Stimulated activated CD8-positive, alpha-beta memory T cell treated with anti-CD3 and anti-CD28 coated beads, Interleukin-7, amount 100 ng/mL, for 1 hour (primary cell): Measurements from ENCODE around the gene NLRC3.
"Not testable (repeated sequence)": the region's sequence is repeated elsewhere in the genome, so short reads cannot be mapped to it uniquely, and the experiment has no call there.

Experiments used
- DNase-seq, 2 donors: peaks; one replicate each; pipeline ENCODE4 v3.0.0-alpha.2; 2020; ENCODE audit warnings: low read depth in 2 of 2

NLRC3 gene, protein sequence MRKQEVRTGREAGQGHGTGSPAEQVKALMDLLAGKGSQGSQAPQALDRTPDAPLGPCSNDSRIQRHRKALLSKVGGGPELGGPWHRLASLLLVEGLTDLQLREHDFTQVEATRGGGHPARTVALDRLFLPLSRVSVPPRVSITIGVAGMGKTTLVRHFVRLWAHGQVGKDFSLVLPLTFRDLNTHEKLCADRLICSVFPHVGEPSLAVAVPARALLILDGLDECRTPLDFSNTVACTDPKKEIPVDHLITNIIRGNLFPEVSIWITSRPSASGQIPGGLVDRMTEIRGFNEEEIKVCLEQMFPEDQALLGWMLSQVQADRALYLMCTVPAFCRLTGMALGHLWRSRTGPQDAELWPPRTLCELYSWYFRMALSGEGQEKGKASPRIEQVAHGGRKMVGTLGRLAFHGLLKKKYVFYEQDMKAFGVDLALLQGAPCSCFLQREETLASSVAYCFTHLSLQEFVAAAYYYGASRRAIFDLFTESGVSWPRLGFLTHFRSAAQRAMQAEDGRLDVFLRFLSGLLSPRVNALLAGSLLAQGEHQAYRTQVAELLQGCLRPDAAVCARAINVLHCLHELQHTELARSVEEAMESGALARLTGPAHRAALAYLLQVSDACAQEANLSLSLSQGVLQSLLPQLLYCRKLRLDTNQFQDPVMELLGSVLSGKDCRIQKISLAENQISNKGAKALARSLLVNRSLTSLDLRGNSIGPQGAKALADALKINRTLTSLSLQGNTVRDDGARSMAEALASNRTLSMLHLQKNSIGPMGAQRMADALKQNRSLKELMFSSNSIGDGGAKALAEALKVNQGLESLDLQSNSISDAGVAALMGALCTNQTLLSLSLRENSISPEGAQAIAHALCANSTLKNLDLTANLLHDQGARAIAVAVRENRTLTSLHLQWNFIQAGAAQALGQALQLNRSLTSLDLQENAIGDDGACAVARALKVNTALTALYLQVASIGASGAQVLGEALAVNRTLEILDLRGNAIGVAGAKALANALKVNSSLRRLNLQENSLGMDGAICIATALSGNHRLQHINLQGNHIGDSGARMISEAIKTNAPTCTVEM

DNA sequence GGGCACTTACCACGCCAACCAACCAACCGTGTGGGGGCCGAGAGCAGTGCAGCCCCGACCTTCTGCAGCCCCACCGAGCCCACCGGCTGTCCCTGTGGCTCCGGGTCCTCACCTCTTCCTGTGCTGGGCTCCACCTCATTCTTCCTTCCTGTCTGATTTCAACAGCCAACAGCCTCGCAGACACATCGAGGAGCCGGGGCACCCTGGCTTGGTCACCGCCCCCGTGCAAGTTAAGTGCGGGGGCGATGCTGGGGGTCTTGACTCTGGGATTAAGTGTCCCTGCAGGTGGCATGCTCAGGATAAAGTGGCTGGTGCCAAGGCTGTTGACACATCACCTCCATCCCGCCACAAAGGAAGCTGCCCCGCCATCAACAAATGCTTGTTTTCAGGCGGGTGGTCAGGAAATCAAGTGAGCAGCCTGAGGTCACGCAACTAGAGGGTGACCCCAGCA lies at the start of gene NLRC3:
Gene NLRC3 (minus strand): TSS at position 102 of the 451 bp plus-strand sequence. CDS start 12,367 bp downstream, outside the sequence.
- peak in 1 of 2 donors; percentile 7 for DNase-seq

DNA sequence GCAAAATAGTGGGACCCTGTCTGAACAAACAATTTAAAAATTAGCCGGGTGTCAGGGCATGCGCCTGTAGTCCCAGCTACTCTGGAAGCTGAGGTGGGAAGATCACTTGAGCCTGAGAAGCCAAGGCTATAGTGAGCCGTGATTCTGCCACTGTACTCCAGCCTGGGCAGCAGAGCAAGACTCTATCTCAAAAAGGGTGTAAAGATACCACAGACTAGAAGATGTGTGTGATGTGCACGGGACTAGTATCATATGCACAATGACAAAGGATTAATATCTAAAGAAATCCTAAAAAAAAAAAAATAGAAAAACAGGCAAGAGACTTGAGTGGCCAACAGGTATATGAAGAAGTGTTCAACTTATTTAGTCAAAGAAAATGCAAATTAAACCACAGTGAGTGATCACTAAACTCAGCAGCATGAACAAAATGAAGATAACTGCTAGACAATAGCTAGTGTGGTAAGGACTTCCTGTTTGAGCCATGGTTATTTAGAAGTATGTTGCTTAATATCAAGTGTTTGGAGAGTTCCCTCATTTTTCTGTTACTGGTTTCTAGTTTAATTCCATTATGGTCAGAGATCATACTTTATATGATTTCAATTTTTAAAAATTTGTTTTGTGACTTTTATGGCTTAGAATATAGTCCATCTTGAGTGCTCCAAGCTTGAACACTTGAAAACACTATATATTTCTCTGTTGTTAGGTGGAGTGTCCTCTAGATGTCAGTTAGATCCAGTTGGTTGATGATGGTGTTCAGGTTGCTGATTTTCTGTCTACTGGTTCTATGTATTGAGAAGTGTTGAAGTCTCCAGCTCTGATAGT lies 48.9 kb upstream of the NLRC3 start:
- DNase-seq = no peak

DNA sequence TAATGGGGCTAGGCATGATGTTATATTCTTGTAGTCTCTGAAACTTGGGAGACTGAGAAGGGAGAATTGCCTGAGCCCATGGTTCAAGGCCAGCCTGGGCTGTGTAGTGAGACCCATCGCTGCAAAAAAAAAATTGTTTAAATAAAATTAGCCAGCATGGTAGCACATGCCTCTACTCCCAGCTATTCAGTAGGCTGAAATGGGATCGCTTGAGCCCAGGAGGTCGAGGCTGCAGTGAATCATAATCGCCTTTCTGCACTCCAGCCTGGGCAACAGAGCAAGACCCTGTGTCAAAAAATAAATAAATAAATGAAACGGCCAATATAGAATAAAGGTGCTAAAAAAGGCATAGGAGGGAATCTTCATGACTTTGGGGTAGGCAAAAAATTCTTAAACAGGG lies 48.1 kb upstream of the NLRC3 start:
- DNase-seq = no peak

DNA sequence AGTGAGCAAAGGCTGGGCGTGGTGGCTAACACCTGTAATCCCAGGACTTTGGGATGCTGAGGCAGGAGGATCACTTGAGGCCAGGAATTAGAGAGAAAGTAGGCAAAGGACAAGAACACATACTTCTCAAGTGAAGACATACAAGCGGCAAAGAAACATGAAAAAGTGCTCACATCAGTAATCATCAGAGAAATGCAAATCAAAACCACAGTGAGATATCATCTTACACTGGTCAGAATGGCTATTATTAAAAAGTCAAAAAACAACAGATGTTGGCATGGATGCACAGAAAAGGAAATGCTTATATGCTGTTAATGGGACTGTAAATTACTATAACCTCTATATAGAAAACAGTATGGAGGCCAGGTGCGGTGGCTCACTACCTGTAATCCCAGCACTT lies 46.4 kb upstream of the NLRC3 start:
- no peak for DNase-seq

DNA sequence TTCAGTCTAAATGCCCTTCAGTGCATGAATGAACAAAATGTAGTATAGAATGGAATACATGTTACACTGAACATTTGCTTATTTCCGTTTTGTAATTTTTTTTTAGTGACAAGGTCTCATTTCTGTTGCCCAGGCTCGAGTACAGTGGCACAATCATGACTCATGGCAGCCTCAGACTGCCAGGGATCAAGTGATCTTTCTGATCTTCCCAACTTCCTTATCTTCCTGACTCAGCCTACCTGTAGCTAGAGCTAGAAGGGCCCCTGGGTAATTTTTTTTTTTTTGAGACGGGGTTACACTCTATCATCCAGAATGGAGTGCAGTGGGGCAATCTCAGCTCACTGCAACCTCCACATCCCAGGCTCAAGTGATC lies 41.6 kb upstream of the NLRC3 start:
- DNase-seq = no peak

DNA sequence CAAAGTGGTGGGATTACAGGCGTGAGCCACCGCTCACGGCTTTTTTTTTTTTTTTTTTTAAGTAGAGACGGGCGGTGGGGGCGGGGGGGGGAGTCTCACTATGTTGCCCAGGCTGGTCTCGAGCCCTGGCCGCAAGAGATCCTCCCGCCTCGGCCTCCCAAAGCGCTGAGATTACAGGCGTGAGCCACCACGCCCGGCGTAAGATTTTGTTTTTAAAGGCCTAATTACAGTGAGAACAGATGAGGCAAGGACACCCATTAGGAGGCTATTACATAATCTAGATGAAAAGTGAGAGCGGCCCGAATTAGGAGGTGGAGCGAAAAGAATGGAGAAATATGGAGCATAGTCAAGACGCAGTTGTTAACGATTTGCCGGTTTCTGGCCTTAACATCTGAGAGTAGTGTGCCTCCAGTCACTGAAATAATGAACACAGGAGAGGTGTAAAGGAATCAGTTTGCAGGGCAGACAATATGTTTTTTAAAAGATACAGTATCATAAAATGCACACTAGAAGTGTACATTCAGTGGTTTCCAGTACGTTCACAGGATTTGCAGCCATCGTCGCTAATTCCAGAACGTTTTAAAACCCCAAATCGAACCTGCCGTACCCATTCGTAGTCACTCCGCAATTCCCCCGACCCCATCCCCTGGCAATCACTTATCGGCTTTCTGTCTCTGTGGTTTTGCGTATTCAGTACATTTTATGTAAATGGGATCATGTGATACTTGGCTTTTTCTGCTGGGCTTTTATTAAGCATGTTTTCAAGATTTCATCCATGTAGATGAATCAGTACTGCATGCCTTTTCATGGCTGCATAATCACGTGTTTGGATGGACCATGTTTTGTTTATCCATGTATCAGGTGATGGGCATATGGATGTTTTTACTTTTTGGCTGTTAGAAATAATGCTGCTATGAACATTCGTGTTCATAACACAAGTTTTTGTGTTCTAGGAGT lies 35.6 kb upstream of the NLRC3 start:
- no peak for DNase-seq

DNA sequence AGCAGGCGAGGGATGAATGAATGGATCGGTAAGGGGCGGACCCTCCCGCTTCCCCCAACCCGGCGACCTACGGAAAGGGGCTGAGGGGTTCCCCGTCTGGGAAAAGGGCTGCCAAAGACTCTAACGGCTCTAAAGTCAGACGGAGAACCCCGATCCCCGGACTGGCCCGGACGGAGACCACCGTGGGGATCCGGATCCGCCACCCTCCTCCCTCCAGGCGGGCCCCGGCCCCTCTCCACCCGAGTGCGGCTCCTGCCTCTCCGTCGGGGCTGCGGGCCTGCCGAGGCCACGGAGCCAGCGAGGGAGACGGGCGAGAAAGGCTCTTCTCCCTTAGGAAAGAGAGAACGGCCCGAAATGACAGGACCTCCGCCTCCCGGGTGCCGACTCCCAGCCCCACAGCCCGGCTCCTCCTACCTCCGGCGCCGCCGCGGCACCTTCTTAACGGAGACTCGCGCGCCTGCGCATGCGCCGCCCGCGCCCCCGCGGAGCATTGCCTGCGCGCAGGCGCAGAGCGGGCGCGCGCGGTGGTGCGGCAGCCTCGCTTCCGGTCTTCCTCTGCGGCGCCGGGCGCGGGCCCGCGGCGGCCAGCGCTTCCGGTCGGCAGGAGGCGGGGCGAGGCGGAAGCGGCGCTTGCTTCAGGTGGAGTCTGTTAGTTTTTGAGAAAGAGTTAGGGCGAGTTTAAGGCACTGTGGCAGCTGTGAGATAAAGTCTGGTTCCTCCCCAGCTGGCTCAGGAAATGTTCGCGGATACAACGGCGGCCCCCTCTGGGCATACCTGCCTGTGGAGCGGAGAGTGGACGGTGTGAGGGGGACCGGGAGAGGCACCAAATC lies 34.2 kb upstream of the NLRC3 start, which contains the start of gene SLX4:
Gene SLX4 (minus strand): TSS at position 461 of the 830 bp plus-strand sequence. CDS start 2,642 bp downstream, outside the sequence.
- DNase-seq = peak; percentile 79 to 81

DNA sequence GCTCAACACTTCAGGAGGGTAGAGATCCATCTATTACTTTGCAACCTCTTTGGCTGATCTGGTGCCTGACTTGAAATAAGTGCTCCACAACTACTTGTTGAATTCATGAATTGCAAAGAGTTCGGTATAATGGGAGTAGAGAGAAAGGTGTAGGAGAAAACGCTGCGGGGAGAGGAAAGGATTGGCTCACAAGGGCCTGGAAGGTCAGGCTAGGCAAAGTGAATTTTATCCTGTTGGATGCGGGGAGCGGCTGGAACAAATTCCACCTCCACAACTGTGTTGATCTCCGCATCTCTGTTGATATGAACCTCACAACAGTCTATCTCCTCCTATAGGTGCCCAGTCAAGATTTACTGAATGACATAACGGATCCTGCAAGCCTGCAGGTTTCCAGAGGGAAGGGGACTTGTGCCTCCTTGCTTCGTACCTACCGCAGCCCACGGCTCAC lies 33.5 kb upstream of the NLRC3 start:
- DNase-seq = no peak

DNA sequence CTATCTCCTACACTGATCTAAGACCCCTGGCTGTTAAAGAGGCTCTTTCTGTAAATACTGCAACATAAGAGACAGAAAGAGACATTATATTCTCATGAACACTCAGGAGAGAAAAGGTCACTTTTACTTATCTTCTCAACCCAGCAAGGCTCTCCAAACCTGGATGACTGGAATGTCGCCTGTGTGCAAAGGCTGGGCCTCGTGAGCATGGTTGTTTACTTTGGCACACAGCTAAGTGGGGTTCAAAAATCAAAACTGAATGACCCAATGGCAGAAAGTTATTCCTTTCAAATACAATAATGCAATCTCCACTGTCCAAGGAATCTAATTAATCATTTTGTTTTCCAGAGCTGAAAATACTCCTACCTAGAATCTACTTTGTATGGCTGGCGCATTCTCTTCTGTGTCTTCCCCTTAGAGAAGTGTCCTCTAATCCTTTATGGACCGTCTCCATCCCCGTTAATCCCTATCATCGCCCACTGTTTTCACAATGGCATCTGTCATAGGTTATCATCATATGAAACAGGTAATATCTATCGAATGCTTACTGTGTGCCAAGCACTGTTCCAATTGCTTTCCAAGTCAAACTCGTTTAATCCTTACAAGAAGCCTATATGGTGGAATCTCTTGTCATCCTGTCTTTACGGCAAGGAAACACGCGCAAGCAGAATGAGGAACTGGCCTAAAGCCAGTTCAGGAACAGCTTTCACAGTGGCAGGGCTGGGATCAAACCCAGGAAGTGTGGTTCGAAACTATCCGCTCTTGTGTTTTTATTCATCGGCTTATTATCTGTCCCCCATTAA lies 32.9 kb upstream of the NLRC3 start:
- DNase-seq = no peak

DNA sequence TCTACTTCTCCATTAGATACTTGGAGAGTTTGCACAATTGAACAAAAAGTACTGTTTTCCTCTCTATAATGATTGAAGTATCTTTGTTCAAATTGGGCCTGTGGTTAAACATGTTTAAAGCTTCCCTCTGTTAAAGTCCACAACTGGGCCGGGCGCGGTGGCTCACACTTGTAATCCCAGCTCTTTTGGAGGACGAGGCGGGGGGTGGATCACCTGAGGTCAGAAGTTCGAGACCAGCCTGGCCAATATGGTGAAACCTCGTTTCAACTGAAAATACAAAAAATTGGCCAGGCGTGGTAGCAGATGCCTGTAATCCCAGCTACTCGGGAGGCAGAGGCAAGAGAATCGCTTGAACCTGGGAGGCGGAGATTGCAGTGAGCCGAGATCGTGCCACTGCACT lies 31.8 kb upstream of the NLRC3 start:
- DNase-seq = not testable (repeated sequence)

DNA sequence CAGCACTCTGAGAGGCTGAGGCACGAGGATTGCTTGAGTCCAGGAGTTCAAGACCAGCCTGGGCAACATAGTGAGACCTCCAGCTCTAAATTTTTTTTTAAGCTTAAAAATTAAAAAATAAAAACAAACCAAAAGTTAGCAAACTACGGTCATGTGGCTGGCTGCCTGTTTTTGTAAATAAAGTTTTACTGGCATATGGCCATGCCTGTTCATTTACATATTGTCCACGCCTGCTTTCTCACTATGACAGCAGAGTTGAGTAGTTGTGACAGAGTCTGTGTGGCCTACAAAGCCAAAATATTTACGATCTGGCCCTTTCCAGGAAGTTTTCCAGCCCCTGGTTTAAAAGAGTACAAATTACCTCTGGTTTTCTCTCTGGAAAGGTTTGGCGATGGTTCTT lies 30.9 kb upstream of the NLRC3 start:
- no peak for DNase-seq

DNA sequence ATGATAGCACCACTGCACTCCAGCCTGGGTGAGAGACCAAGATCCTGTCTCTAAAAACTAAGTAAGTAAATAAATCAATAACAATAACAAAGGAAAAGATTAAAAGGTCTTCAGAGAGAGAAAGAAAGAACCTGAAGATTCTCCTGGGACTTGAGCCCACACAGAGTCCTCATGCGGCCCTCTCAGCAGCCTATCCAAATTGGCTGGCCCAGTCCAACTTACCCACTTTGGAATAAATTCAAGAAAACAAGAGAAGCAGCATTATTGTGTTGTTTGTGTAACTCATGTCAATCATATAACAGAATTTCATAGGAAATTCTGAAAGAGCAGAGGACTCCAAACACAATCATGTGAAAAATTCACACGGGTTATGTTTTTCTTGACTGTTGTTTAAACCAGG lies 30.4 kb upstream of the NLRC3 start:
- DNase-seq = no peak

DNA sequence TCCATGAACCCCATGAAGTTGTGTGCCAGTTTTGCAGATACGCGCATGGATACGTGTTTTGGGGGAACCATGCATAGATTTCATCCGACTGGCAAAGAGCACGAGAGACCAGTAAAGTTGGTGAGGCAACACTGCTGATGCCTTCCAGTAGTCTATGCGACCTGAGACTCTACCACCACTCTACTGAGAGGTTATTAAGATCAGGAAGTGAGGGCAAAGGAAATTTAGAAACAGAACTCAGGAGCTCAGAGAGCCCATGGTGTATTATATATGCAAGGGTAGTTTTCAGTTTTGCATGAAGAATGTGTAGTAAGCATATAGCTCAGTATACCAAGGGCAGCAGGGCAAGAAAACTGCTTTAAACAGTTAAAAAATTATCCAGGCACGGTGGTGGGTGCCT lies 30.0 kb upstream of the NLRC3 start:
- DNase-seq = no peak

DNA sequence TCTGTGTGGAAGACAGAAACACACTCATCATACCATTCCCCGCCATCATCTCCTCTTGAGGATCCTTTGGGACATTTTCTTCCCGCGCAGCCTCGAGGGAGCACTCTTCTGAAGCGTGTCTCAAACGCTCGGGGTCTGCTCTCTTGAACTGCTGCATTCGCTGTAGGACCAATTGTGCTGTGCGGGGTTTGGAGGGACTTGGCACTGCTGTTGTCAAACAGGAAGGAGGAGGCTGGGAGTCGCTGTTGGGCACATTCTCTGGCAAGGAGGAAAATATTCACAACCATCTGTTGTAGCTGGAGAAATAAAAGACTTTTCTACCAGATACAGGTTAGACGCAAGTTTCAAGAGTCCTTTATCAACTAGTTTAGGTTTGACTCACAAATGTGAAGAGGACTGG lies 29.2 kb upstream of the NLRC3 start:
- DNase-seq = no peak

DNA sequence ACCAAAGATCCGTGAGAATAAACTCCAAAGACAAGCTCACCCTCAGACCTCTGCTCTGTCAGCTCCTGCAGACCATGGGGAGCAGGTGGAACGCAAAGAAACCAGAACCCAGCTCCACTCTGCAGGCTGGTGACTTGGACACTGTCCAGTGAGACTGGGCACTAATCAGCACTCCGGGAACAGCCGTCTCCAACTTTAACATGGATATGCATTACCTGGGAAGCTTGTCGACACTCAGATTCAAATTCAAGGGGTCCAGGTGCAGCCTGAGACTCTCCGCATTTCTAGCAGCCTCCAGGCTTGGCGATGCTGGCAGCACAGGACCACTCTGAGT lies 25.1 kb upstream of the NLRC3 start:
- no peak for DNase-seq

DNA sequence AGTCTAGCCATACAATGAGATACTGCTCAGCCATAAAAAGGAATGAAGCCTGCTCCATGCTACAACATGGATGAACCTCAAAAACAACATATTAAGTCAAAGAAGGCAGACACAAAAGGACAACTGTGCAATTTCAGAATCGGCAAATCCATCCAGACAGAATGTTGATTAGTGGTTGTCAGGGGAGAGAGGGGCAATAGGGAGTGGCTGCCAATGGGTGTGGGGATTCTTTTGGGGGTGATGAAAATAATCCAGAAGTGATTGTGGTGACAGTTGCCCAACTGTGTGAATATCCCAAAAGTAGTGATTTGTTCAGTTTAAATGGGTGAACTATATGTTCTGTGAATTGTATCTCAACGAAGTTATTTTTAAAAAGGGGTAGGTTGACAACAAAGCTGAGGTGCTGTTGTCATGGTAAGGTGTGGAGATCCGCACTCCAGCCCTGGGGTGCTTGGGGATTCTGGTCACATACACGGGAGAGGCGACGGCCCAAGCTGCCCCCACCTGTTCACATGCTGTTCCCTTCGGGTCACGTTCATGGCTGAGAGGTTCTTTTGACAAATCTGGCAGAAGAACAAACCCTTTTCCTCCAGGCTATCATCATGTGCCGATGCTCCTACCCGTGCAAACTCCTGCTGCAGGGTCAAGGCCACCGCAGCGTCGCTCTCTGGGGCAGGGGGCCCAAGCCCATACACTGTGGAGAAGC lies 24.6 kb upstream of the NLRC3 start:
- DNase-seq = no peak

DNA sequence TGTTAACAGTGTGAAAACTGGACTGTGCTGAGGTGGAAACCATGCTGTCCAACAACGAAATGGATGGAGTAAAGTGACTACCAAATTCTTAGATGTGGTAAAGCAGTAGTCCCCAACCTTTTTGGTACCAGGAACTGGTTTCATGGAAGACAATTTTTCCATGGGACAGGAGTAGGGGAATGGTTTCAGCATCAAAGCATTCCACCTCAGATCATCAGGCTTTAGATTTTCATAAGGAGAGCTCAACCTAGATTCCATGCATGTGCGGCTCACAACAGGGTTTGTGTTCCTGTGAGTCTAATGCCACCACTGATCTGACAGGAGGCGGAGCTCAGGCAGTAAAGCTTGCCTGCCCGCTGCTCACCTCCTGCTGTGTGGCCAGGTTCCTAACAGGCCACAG lies 22.7 kb upstream of the NLRC3 start:
- DNase-seq = no peak

DNA sequence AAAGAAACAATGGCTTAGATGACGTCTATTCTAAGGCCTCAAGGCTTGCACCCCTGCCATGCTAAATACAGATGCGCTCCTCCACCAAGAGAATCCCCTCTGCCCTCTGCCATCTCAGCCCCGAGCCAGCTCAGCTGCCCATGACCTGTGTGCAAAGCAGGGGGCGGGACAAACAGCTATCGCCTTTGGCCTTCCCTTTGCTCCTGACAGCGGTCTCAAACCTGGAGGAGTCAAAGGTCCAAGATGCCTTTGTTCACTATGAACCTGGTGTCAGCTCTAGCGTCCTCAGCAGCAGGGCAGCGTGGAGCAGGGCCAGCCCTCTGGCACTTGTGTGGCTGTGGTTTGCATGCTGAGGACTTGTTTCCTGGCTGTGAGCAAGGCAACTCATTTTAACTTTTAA lies 21.9 kb upstream of the NLRC3 start:
- DNase-seq = no peak
